DOHH2 (cell line): Measurements from ENCODE around the gene DOK7.

Experiments
- CTCF ChIP-seq: fragments of 200-600 bp; sonication (generic); IDR thresholded peaks from one replicate; pipeline ENCODE4 v1.5.1; 2014; ENCODE audit warnings: antibody characterized with exemption, mild to moderate bottlenecking, low read depth, low read length; ENCODE audit not compliant: poor library complexity, severe bottlenecking
- EZH2phosphoT487 ChIP-seq: fragments of 200-600 bp; sonication (generic); IDR thresholded peaks from 2 replicates; pipeline ENCODE4 v1.6.1; 2017; ENCODE audit warnings: borderline replicate concordance, mild to moderate bottlenecking, antibody characterized with exemption, low read length, moderate library complexity, mixed read lengths

GRCh38 chr4:3449574-3450534 is 13.3 kb upstream of the DOK7 start:
- TF ChIP-seq CTCF (no peak), EZH2phosphoT487 (no peak)
